ENCODE measurements around the gene CANX.

The CANX gene

DNA sequence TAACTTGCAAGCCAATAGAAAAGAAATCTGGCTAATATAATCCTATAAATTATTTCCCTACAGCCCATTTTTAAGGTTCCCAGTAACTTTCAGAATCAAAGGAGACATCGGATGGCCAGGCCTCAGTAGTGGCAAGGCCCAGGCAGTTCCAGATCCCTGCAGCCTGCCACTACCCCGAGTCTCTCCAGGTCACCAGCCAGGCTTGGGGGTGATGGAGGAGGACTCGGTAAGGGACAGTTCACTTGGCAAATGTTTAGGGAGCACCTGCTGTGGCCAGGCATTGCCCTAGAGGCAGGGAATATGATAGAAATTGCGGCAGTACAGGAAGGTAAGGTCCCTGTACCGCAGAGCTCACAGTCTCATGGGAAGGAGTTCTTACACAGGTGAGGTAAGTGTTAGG lies 79.8 kb downstream of the CANX start:
- no peak for DNase-seq

DNA sequence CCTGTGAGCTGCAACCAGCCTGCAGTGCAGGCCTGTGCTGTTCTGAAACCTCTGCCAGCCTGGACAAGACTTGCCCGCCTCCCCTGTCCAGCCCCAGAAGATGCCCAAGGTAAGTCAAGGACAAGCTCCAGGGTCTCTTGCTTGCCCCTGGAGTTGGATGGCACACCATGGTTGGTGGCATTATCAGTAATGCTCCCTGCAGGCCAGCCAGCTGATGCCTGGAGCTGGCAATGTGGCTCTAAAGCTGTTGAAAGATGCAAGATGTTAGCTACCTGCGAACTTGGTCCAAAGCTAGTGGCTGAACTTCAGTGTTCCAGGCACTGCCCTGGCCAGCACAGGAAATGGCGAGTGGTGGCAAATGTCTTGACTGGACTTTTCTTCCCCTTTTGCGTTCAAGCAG lies 81.1 kb downstream of the CANX start:
- DNase-seq, result no peak

DNA sequence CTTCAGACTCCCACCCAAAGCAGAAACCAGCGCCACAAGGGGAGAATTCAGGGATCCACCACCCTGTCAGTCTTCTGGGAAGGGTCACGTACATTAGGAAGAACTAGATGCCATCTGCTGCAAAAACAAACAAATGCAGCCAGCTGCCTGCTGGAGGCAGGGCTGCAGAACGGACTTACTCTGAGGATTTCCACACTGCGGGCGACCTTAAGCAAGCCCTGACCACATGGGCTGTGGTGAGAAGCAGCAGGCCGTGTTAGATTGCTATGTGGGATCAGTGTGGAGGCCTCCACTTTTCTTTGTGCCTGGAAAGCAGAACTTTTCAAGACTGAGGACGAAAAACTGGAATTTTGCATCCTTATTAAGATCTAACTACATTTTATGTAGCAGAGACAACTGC lies 81.6 kb downstream of the CANX start:
- DNase-seq, result no peak

Measured in NCI-H187 (cell line).